Ammon's horn (tissue), 1 donor: ENCODE results near the gene TCF7L1.
"Not testable (repeated sequence)": the region's sequence is repeated elsewhere in the genome, so short reads cannot be mapped to it uniquely, and the experiment has no call there.

ENCODE experiments used
- DNase-seq: peaks from one replicate; pipeline ENCODE4 v3.0.0-alpha.2; 2016; ENCODE audit warnings: low spot score

The TCF7L1 gene

GRCh38 chr2:85132834-85133637 is at the start of gene TCF7L1:
TCF7L1 (plus strand) TSS chr2:85133392; CDS start chr2:85133685, 293 bp downstream.
- DNase-seq: peak; percentile 61

GRCh38 chr2:85085563-85085962 is 47.6 kb upstream of the TCF7L1 start:
- DNase-seq: no peak

- DNase-seq: no peak
Measured at GRCh38 chr2:85087541-85087940, 45.7 kb upstream of the TCF7L1 start.

- DNase-seq: no peak
Measured at GRCh38 chr2:85088921-85089320, 44.3 kb upstream of the TCF7L1 start.

- no peak for DNase-seq
Measured at GRCh38 chr2:85089585-85089984, 43.6 kb upstream of the TCF7L1 start.

- no peak for DNase-seq
Measured at GRCh38 chr2:85091838-85092237, 41.4 kb upstream of the TCF7L1 start.

GRCh38 chr2:85095094-85095493 is 38.1 kb upstream of the TCF7L1 start:
- no peak for DNase-seq

- no peak for DNase-seq
Measured at GRCh38 chr2:85096616-85097015, 36.6 kb upstream of the TCF7L1 start.

- DNase-seq: no peak
Measured at GRCh38 chr2:85104228-85104627, 29.0 kb upstream of the TCF7L1 start.

GRCh38 chr2:85106489-85107180 is 26.6 kb upstream of the TCF7L1 start:
- DNase-seq: no peak

- no peak for DNase-seq
Measured at GRCh38 chr2:85110991-85111560, 22.1 kb upstream of the TCF7L1 start.

GRCh38 chr2:85111819-85112281 is 21.3 kb upstream of the TCF7L1 start:
- no peak for DNase-seq

- DNase-seq: no peak
Measured at GRCh38 chr2:85112906-85113625, 20.1 kb upstream of the TCF7L1 start.

GRCh38 chr2:85114586-85115330 is 18.4 kb upstream of the TCF7L1 start:
- DNase-seq: no peak

GRCh38 chr2:85116207-85116606 is 17.0 kb upstream of the TCF7L1 start:
- peak; percentile 18 for DNase-seq

GRCh38 chr2:85119900-85120299 is 13.3 kb upstream of the TCF7L1 start:
- DNase-seq: no peak

- DNase-seq: no peak
Measured at GRCh38 chr2:85120363-85120762, 12.8 kb upstream of the TCF7L1 start.

- DNase-seq: not testable (repeated sequence)
Measured at GRCh38 chr2:85126462-85126861, 6.7 kb upstream of the TCF7L1 start.

GRCh38 chr2:85129861-85130260 is 3.3 kb upstream of the TCF7L1 start:
- no peak for DNase-seq

- no peak for DNase-seq
Measured at GRCh38 chr2:85130407-85130806, 2.8 kb upstream of the TCF7L1 start.

GRCh38 chr2:85131116-85131515 is 2.1 kb upstream of the TCF7L1 start:
- DNase-seq: peak; percentile 14

GRCh38 chr2:85132397-85132796 is 795 bp upstream of the TCF7L1 start:
- no peak for DNase-seq
